Mesenteric fat pad (tissue), 1 donor: ENCODE data around the gene HIPK2. TPM values are rescaled to one million over a fixed set of nuclear protein-coding genes. Genes with fewer than 3 reads are reported as not detected.

Experiments used
- DNase-seq: peaks from one replicate; pipeline ENCODE4 v3.0.0-alpha.2; 2020; ENCODE audit warnings: low spot score
- long read RNA-seq: library from polyadenylated mRNA; unstranded; transcript quantifications from one replicate; pipeline ENCODE4 v2.0.0, GENCODE V29; 2020
- total RNA-seq: library from RNA; stranded (reverse); fragmentation: NEBNext Ultra II Directional; extraction: Animal tissue kit (Norgen Biotek cat#: 25700); gene quantifications from one replicate; pipeline ENCODE4 v1.2.1, GENCODE V29; 2021
- donor health status: DM: yes; HTN: yes; CAD: no.

HIPK2 gene
- total RNA-seq = 217 TPM
- long read RNA-seq, partial matches to known transcripts = 26 of 290 reads
- long read RNA-seq, other reads (novel, unspliced or antisense) = 264 of 290 reads

GRCh38 chr7:139777948-139778841 lies at the start of gene HIPK2:
HIPK2 (minus strand) TSS chr7:139777998; CDS start chr7:139777623, 375 bp downstream.
- peak; percentile 94 for DNase-seq

GRCh38 chr7:139827042-139827441 lies 49.2 kb upstream of the HIPK2 start:
- no peak for DNase-seq

- DNase-seq = no peak
These were observed 48.0 kb upstream of the HIPK2 start for GRCh38 chr7:139825666-139826290.

GRCh38 chr7:139823959-139824521 lies 46.2 kb upstream of the HIPK2 start:
- DNase-seq = no peak

- DNase-seq = no peak
These were observed 45.1 kb upstream of the HIPK2 start for GRCh38 chr7:139822855-139823254.

GRCh38 chr7:139821349-139822105 lies 43.7 kb upstream of the HIPK2 start:
- no peak for DNase-seq

GRCh38 chr7:139820089-139820488 lies 42.3 kb upstream of the HIPK2 start:
- DNase-seq = no peak

GRCh38 chr7:139817249-139817648 lies 39.5 kb upstream of the HIPK2 start:
- DNase-seq = no peak

GRCh38 chr7:139813689-139814088 lies 35.9 kb upstream of the HIPK2 start:
- DNase-seq = no peak

GRCh38 chr7:139813151-139813550 lies 35.4 kb upstream of the HIPK2 start:
- DNase-seq = no peak

- no peak for DNase-seq
These were observed 33.3 kb upstream of the HIPK2 start for GRCh38 chr7:139811066-139811465.

- DNase-seq = no peak
These were observed 31.1 kb upstream of the HIPK2 start for GRCh38 chr7:139808846-139809442.

GRCh38 chr7:139808427-139808826 lies 30.6 kb upstream of the HIPK2 start:
- DNase-seq = no peak

GRCh38 chr7:139807009-139807408 lies 29.2 kb upstream of the HIPK2 start:
- no peak for DNase-seq

- no peak for DNase-seq
These were observed 26.8 kb upstream of the HIPK2 start for GRCh38 chr7:139804571-139804970.

GRCh38 chr7:139799586-139799985 lies 21.8 kb upstream of the HIPK2 start:
- no peak for DNase-seq

GRCh38 chr7:139798892-139799291 lies 21.1 kb upstream of the HIPK2 start:
- no peak for DNase-seq

GRCh38 chr7:139798221-139798620 lies 20.4 kb upstream of the HIPK2 start:
- DNase-seq = no peak

GRCh38 chr7:139797607-139798006 lies 19.8 kb upstream of the HIPK2 start:
- no peak for DNase-seq

- DNase-seq = no peak
These were observed 13.5 kb upstream of the HIPK2 start for GRCh38 chr7:139791316-139791715.

- DNase-seq = no peak
These were observed 6.8 kb upstream of the HIPK2 start for GRCh38 chr7:139784648-139785047.
